Karpas-422 (cell line): ENCODE data around the gene CYP27A1. TPM values are rescaled to one million over a fixed set of nuclear protein-coding genes. Genes with fewer than 3 reads are reported as not detected.

Experiments used
- DNase-seq: peaks from one replicate; pipeline ENCODE4 v3.0.0-alpha.2; 2015
- H2AFZ ChIP-seq: fragments of 200-600 bp; sonication (generic); 2 replicates; pipeline ENCODE4 v1.6.1; 2014; ENCODE audit warnings: antibody characterized with exemption, low read length, mixed read lengths
- H3K27ac ChIP-seq: fragments of 200-600 bp; sonication (generic); 2 replicates; pipeline ENCODE4 v1.5.1; 2014; ENCODE audit warnings: mild to moderate bottlenecking, low read length, moderate library complexity
- H3K27me3 ChIP-seq: fragments of 200-600 bp; sonication (generic); 2 replicates; pipeline ENCODE4 v1.6.1; 2014; ENCODE audit warnings: low read length, mixed read lengths
- H3K36me3 ChIP-seq: fragments of 200-600 bp; sonication (generic); 2 replicates; pipeline ENCODE4 v1.6.1; 2014; ENCODE audit warnings: low read length, mixed read lengths; ENCODE audit not compliant: insufficient read depth
- H3K4me1 ChIP-seq: fragments of 200-600 bp; sonication (generic); 2 replicates; pipeline ENCODE4 v1.6.1; 2014; ENCODE audit warnings: mild to moderate bottlenecking, low read length, mixed read lengths
- H3K4me2 ChIP-seq: fragments of 200-600 bp; sonication (generic); 2 replicates; pipeline ENCODE4 v1.6.1; 2014; ENCODE audit warnings: low read length, low read depth, mild to moderate bottlenecking; ENCODE audit not compliant: poor library complexity, severe bottlenecking
- H3K4me3 ChIP-seq: fragments of 200-600 bp; sonication (generic); 2 replicates; pipeline ENCODE4 v1.5.1; 2014; ENCODE audit warnings: mild to moderate bottlenecking, antibody characterized with exemption, low read length, mixed read lengths
- H3K79me2 ChIP-seq: fragments of 200-600 bp; sonication (generic); 2 replicates; pipeline ENCODE4 v1.6.1; 2014; ENCODE audit warnings: mild to moderate bottlenecking, low read length, mixed read lengths
- H3K9ac ChIP-seq: fragments of 200-600 bp; sonication (generic); 2 replicates; pipeline ENCODE4 v1.6.0; 2014; ENCODE audit warnings: low read length
- H3K9me2 ChIP-seq: fragments of 200-600 bp; sonication (generic), shearing (Covaris generic); replicated peaks from 2 replicates; pipeline ENCODE4 v1.6.0; 2014; ENCODE audit warnings: mild to moderate bottlenecking, low read length, moderate library complexity; ENCODE audit not compliant: insufficient read depth
- H3K9me3 ChIP-seq: fragments of 300-700, 200-600 bp; sonication (generic); 2 replicates; pipeline ENCODE4 v1.6.1; 2014; ENCODE audit warnings: low read length, mixed read lengths
- H4K20me1 ChIP-seq: fragments of 200-600 bp; sonication (generic); 2 replicates; pipeline ENCODE4 v1.6.1; 2014; ENCODE audit warnings: mild to moderate bottlenecking, antibody characterized with exemption, low read length, low read depth; ENCODE audit not compliant: insufficient read depth
- total RNA-seq: library from RNA; depleted of rRNA; stranded (reverse); fragments of >200 nt; shearing (Covaris generic); gene quantifications from 2 replicates; pipeline ENCODE4 v1.2.3, GENCODE V29; 2014; ENCODE audit warnings: low replicate concordance

The CYP27A1 gene
- total RNA-seq, 1 experiment from 2014 or later: not detected

- H3K9ac ChIP-seq: no peak overlapping the region
- H3K4me3 ChIP-seq: no peak overlapping the region
- H3K27me3 ChIP-seq: no peaks in the 10 kb centered on the region
- no peaks in the 10 kb centered on the region for H3K9me3 ChIP-seq
- no peak overlapping the region for H3K27ac ChIP-seq
- H3K79me2 ChIP-seq: no peaks in the 10 kb centered on the region
- H4K20me1 ChIP-seq: no peaks in the 10 kb centered on the region
- H3K9me2 ChIP-seq: no peaks in the 10 kb centered on the region
- no peak for DNase-seq
- H3K36me3 ChIP-seq: no peaks in the 10 kb centered on the region
- no peaks in the 10 kb centered on the region; the same call in 1 of the 2 replicates for H3K4me1 ChIP-seq
- H3K4me2 ChIP-seq: no peak overlapping the region
- no peak overlapping the region for H2AFZ ChIP-seq
Measured at GRCh38 chr2:218827701-218828476, 45.9 kb downstream of the CYP27A1 start.

GRCh38 chr2:218828477-218828778 lies 46.5 kb downstream of the CYP27A1 start:
- H3K79me2 ChIP-seq: no peaks in the 10 kb centered on the region
- no peak overlapping the region for H3K4me2 ChIP-seq
- H2AFZ ChIP-seq: no peak overlapping the region
- DNase-seq: no peak
- H3K9me2 ChIP-seq: no peaks in the 10 kb centered on the region
- no peak overlapping the region for H3K4me3 ChIP-seq
- H4K20me1 ChIP-seq: no peaks in the 10 kb centered on the region
- no peaks in the 10 kb centered on the region for H3K27me3 ChIP-seq
- no peaks in the 10 kb centered on the region for H3K9me3 ChIP-seq
- H3K27ac ChIP-seq: no peak overlapping the region
- no peaks in the 10 kb centered on the region for H3K36me3 ChIP-seq
- H3K9ac ChIP-seq: no peak overlapping the region
- H3K4me1 ChIP-seq: no peaks in the 10 kb centered on the region; the same call in 1 of the 2 replicates

- no peaks in the 10 kb centered on the region for H3K27me3 ChIP-seq
- no peak overlapping the region for H3K9ac ChIP-seq
Measured at GRCh38 chr2:218829868-218830451, 48.0 kb downstream of the CYP27A1 start.

GRCh38 chr2:218830526-218831306 lies 48.8 kb downstream of the CYP27A1 start:
- H3K4me3 ChIP-seq: no peak overlapping the region
- H4K20me1 ChIP-seq: no peaks in the 10 kb centered on the region
- no peak for DNase-seq
- no peak overlapping the region for H3K27ac ChIP-seq
- H3K36me3 ChIP-seq: no peaks in the 10 kb centered on the region
- no peaks in the 10 kb centered on the region for H3K27me3 ChIP-seq
- no peaks in the 10 kb centered on the region for H3K79me2 ChIP-seq
- H3K9ac ChIP-seq: no peak overlapping the region
- H3K4me1 ChIP-seq: no peaks in the 10 kb centered on the region; the same call in 1 of the 2 replicates
- H3K9me3 ChIP-seq: no peaks in the 10 kb centered on the region
- no peak overlapping the region for H3K4me2 ChIP-seq
- H3K9me2 ChIP-seq: no peaks in the 10 kb centered on the region
- H2AFZ ChIP-seq: no peak overlapping the region

More at GRCh38 chr2:218829868-218830451, 48.0 kb downstream of the CYP27A1 start:
- Histone ChIP-seq H3K4me1 (no peaks in the 10 kb centered on the region; the same call in 1 of the 2 replicates), H4K20me1 (no peaks in the 10 kb centered on the region), H3K4me3 (no peak overlapping the region), H3K36me3 (no peaks in the 10 kb centered on the region), H3K4me2 (no peak overlapping the region), H3K9me2 (no peaks in the 10 kb centered on the region), H3K27ac (no peak overlapping the region), H3K9me3 (no peaks in the 10 kb centered on the region), H3K79me2 (no peaks in the 10 kb centered on the region), H2AFZ (no peak overlapping the region)
- DNase-seq: no peak

- Histone ChIP-seq H3K4me2 (no peak within 1 kb of the TSS), H4K20me1 (no peaks in the 10 kb centered on the region), H3K9me3 (no peaks in the 10 kb centered on the region), H3K36me3 (no peaks in the 10 kb centered on the region), H3K4me3 (no peak within 1 kb of the TSS), H3K9ac (no peak within 1 kb of the TSS), H3K27me3 (no peaks in the 10 kb centered on the region), H3K27ac (no peak within 1 kb of the TSS), H3K9me2 (no peaks in the 10 kb centered on the region), H3K4me1 (no peaks in the 10 kb centered on the region; the same call in 1 of the 2 replicates), H2AFZ (no peak within 1 kb of the TSS), H3K79me2 (no peaks in the 10 kb centered on the region)
- no peak for DNase-seq
Measured at GRCh38 chr2:218831378-218831990, 49.5 kb downstream of the CYP27A1 start, which contains the start of gene PRKAG3. TSS of gene PRKAG3 (minus strand) at chr2:218831803.

- no peak overlapping the region for H2AFZ ChIP-seq
- H3K9me3 ChIP-seq: no peaks in the 10 kb centered on the region
- no peaks in the 10 kb centered on the region for H4K20me1 ChIP-seq
- H3K4me3 ChIP-seq: no peak overlapping the region
- H3K4me1 ChIP-seq: no peaks in the 10 kb centered on the region
- no peak for DNase-seq
- H3K79me2 ChIP-seq: no peaks in the 10 kb centered on the region
- no peaks in the 10 kb centered on the region for H3K36me3 ChIP-seq
- H3K9me2 ChIP-seq: no peaks in the 10 kb centered on the region
- no peak overlapping the region for H3K4me2 ChIP-seq
- H3K9ac ChIP-seq: no peak overlapping the region
- no peaks in the 10 kb centered on the region for H3K27me3 ChIP-seq
- H3K27ac ChIP-seq: no peak overlapping the region
Measured at GRCh38 chr2:218832081-218832480, 50.1 kb downstream of the CYP27A1 start.

- Histone ChIP-seq H3K9me2 (no peaks in the 10 kb centered on the region), H3K27me3 (no peaks in the 10 kb centered on the region), H2AFZ (no peak overlapping the region), H3K36me3 (no peaks in the 10 kb centered on the region), H3K27ac (no peak overlapping the region), H3K4me1 (no peaks in the 10 kb centered on the region), H3K4me2 (no peak overlapping the region), H4K20me1 (no peaks in the 10 kb centered on the region), H3K9ac (no peak overlapping the region), H3K9me3 (no peaks in the 10 kb centered on the region), H3K79me2 (no peaks in the 10 kb centered on the region), H3K4me3 (no peak overlapping the region)
- no peak for DNase-seq
Measured at GRCh38 chr2:218832520-218832919, 50.6 kb downstream of the CYP27A1 start.
